ENCODE results near the gene BID. TPM values are rescaled to one million over a fixed set of nuclear protein-coding genes. Genes with fewer than 3 reads are reported as not detected.

Gene BID
- total RNA-seq, 2 experiments from 2014 or later: 16.3 to 19.9 TPM

DNA sequence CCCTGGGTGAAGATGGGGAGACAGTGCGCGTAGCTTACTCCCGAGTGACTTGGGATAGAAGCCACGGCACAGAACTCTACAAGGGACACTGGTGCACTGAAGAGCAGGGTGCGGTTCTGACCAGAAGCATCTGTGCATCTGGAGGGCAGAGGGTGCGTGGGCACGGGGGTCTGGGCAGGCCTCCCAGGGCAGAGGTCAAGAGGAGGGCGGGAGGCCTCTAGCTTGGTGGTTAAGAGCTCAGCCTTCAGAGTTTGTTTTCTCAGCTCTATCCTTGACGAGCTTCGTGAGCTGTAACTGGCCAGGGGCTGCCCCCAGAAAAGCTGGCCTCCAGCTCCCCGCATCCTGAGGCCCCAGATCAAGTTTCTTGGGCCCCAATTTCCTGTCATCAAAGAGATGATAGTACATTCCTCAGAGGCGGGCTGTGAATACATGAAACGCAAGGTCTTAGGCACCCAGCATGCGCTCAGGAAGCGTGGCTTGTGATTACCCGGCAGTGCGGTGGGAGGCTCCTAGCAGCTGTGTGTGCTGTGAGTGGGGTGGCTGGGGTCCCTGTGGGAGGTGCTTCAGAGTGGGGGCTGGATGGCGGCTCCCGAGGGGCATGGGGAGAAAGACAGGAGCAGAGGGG, 6.0 kb upstream of the BID start:
- Mint-ChIP-seq H3K9me3 (no peaks in the 10 kb centered on the region), H3K27ac (peak overlapping the region; percentile 53), H3K27me3 (no peaks in the 10 kb centered on the region), H3K4me3 (no peak overlapping the region), H3K36me3 (ENCODE audit: low read depth) (no peaks in the 10 kb centered on the region), H3K4me1 (ENCODE audit: low read depth) (peaks cover 69% of the 10 kb centered on the region)
- ChIA-PET CTCF (interaction anchor here (0.8 to 3.2 kb wide), 4 partner anchors 13 to 298 kb away, joined by 3 to 22 read pairs (median 4); partner anchors contain the start of gene PEX26), POLR2A (interaction anchor here (0.7 to 1.9 kb wide), 7 partner anchors 8 to 298 kb away, joined by 3 to 11 read pairs (median 3); partner anchors contain the start of genes BCL2L13 and PEX26)
- intact Hi-C loops (cut with micrococcal nuclease): loop anchor here (5.0 kb wide), 1 partner anchor 33 kb away; no protein-coding TSS in a partner anchor
- DNase-seq (peak; percentile 69), ATAC-seq (peak; percentile 8)
- TF ChIP-seq, protein P1, sequence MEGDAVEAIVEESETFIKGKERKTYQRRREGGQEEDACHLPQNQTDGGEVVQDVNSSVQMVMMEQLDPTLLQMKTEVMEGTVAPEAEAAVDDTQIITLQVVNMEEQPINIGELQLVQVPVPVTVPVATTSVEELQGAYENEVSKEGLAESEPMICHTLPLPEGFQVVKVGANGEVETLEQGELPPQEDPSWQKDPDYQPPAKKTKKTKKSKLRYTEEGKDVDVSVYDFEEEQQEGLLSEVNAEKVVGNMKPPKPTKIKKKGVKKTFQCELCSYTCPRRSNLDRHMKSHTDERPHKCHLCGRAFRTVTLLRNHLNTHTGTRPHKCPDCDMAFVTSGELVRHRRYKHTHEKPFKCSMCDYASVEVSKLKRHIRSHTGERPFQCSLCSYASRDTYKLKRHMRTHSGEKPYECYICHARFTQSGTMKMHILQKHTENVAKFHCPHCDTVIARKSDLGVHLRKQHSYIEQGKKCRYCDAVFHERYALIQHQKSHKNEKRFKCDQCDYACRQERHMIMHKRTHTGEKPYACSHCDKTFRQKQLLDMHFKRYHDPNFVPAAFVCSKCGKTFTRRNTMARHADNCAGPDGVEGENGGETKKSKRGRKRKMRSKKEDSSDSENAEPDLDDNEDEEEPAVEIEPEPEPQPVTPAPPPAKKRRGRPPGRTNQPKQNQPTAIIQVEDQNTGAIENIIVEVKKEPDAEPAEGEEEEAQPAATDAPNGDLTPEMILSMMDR (IDR thresholded peaks at IDR 0.05): no peak

DNA sequence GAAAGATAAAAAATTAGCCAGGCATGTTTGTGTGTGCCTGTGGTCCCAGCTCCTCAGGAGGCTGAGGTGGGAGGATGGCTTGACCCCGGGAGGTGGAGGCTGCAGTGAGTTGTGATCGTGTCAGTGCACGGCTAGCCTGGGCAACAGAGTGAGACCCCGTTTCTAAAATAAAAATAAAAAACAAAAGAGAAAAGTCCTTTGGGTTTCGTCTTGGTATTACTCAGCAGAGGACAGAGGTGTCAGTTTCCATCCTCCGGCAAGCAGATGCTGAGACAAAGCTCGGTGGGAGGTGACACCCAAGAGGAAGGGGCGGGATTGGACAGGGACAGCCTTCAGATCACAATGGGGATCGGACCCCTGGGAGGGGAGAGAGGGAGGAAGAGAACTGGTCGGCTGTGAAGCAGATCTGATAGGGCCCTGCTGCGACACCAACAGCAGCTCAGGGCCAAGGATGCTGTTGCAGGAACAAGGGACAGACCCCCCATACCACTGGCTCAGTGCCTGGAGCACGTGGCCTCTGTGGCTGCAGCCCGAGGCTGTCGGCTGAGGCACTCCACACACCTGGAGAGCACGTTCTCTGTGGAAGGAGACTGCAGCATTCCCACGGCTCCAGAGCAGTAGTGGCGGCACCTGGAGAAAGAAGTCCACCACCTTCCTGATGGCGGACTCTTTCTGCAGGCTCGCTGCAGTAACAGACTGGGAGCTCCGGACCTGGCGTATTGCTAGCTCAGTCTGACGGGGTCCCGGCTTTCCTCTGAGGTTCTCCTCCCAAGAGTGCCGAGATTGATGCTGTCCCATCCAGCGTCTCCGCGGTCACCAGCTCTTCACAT, 5.2 kb upstream of the BID start:
- DNase-seq (peak; percentile 66), ATAC-seq (peak; percentile 14)
- ChIA-PET POLR2A (interaction anchor here (0.7 to 3.7 kb wide), 8 partner anchors 9 to 299 kb away, joined by 3 to 25 read pairs (median 4); partner anchors contain the start of genes BCL2L13 and PEX26), CTCF (interaction anchor here (0.8 to 3.2 kb wide), 5 partner anchors 12 to 298 kb away, joined by 3 to 22 read pairs (median 4); partner anchors contain the start of gene PEX26)
- TF ChIP-seq, protein P1 (IDR thresholded peaks at IDR 0.05): no peak
- no peaks in the 10 kb centered on the region for H3K9me3 Mint-ChIP-seq
- intact Hi-C loops (cut with micrococcal nuclease): loop anchor here (5.0 kb wide), 1 partner anchor 32 kb away; no protein-coding TSS in a partner anchor
- no peaks in the 10 kb centered on the region for H3K27me3 Mint-ChIP-seq
- peak overlapping the region; percentile 4 for H3K4me3 Mint-ChIP-seq
- peak overlapping the region; percentile 57 for H3K27ac Mint-ChIP-seq
- no peaks in the 10 kb centered on the region for H3K36me3 Mint-ChIP-seq (ENCODE audit: low read depth)
- peaks cover 75% of the 10 kb centered on the region for H3K4me1 Mint-ChIP-seq (ENCODE audit: low read depth)

DNA sequence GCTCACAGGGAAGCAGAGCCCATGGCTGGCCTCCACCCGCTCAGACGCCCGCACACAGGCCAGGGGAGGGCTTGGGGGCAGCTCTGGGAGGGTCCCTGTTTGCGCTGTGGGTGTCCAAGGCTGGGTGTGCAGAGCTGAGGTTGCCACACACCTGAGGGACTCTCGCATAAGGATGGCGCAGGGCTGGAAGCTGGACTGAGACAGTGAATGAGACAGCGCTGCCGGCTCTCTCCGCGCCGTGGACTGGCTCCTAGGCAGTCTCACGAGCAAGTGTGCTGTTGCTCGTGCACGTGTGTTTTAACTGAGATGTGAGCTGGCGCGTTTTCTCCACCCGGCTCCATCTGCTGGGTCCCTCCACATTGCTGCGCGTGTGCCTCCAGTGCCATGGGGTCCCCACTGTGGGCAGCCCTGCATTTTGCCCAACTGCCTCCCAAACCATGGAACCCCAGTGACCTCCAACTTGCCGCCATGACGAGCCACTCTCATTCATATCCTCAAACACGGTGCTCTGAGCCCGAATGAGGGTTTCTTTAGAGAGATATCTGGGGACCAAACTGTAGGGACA, 4.2 kb upstream of the BID start:
- no peak for ATAC-seq
- POLR2A ChIA-PET: interaction anchor here (0.7 to 3.7 kb wide), 3 partner anchors 10 to 28 kb away, joined by 3 to 25 read pairs (median 4); no protein-coding TSS in a partner anchor
- intact Hi-C loops (cut with micrococcal nuclease): no loop called here

DNA sequence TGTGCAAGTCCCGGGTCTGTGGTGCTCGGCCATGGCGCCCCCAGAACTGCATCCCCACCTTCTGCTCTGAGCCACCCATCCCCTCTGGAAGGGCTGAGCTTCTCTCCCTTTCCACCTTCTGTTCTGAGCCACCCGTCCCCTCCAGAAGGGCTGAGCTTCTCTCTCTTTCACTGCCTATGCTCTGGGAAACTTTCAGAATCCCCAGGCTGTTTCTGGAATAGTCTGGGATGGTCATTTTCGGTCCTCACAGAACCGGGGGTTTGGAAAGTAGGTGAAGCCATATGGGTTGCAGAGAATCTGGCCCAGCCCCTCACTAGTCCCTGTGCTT, 3.4 kb upstream of the BID start:
- ATAC-seq (no peak), DNase-seq (no peak)
- H3K4me3 Mint-ChIP-seq: peak overlapping the region; percentile 91
- ChIA-PET CTCF (interaction anchor here (1.9 to 2.7 kb wide), 2 partner anchors 35 to 36 kb away, joined by 4 to 10 read pairs; no protein-coding TSS in a partner anchor), POLR2A (interaction anchor here (3.7 kb wide), 1 partner anchor 9 kb away, joined by 25 read pairs; no protein-coding TSS in a partner anchor)
- H3K36me3 Mint-ChIP-seq (ENCODE audit: low read depth): no peaks in the 10 kb centered on the region
- H3K27ac Mint-ChIP-seq: peak overlapping the region; percentile 99
- no peaks in the 10 kb centered on the region for H3K9me3 Mint-ChIP-seq
- TF ChIP-seq, protein P1 (IDR thresholded peaks at IDR 0.05): no peak
- intact Hi-C loops (cut with micrococcal nuclease): no loop called here
- H3K4me1 Mint-ChIP-seq (ENCODE audit: low read depth): peaks cover 83% of the 10 kb centered on the region
- no peaks in the 10 kb centered on the region for H3K27me3 Mint-ChIP-seq

More for the DNA sequence above, 4.2 kb upstream of the BID start:
- Mint-ChIP-seq H3K27me3 (no peaks in the 10 kb centered on the region), H3K9me3 (no peaks in the 10 kb centered on the region), H3K4me1 (ENCODE audit: low read depth) (peaks cover 77% of the 10 kb centered on the region), H3K4me3 (peak overlapping the region; percentile 91), H3K27ac (peak overlapping the region; percentile 52), H3K36me3 (ENCODE audit: low read depth) (no peaks in the 10 kb centered on the region)
- DNase-seq: no peak
- TF ChIP-seq, protein P1 (IDR thresholded peaks at IDR 0.05): no peak
- CTCF ChIA-PET: interaction anchor here (1.1 to 2.7 kb wide), 3 partner anchors 11 to 37 kb away, joined by 4 to 10 read pairs (median 4); no protein-coding TSS in a partner anchor
